Left lung (tissue), 10 donors: ENCODE data around the gene TRMT44. TPM values are rescaled to one million over a fixed set of nuclear protein-coding genes. Genes with fewer than 3 reads are reported as not detected.
A peak's percentile ranks its signal among the peaks of the same experiment; 100 is the strongest.
"Not testable (repeated sequence)": the region's sequence is repeated elsewhere in the genome, so short reads cannot be mapped to it uniquely, and the experiment has no call there.

ENCODE experiments used
- ATAC-seq: fragments of 200-7000 bp; cut with Tn5 transposase; one replicate; pipeline ENCODE4 v1.9.1; 2020; ENCODE audit warnings: moderate library complexity
- DNase-seq, 4 donors: peaks; one replicate each; pipeline ENCODE4 v3.0.0-alpha.2; 2013 to 2020
- H3K27ac ChIP-seq, 2 donors: fragments of 200-600 bp; sonication (generic) in 1 of 2; one replicate each; pipeline versions ENCODE4 v1.5.0 to v1.8.0; 2020 to 2021
- H3K27me3 ChIP-seq, 2 donors: fragments of 200-600 bp; sonication (generic) in 1 of 2; one replicate each; pipeline versions ENCODE4 v1.5.0 to v1.8.0; 2020 to 2021
- H3K36me3 ChIP-seq, 2 donors: fragments of 200-600 bp; sonication (generic) in 1 of 2; one replicate each; pipeline versions ENCODE4 v1.5.0 to v1.8.0; 2020 to 2021
- H3K4me1 ChIP-seq, 2 donors: fragments of 200-600 bp; one replicate each; pipeline ENCODE4 v1.8.0; 2021
- H3K4me3 ChIP-seq, 2 donors: fragments of 200-600 bp; sonication (generic) in 1 of 2; one replicate each; pipeline versions ENCODE4 v1.5.0 to v1.8.0; 2020 to 2021; ENCODE audit warnings: mild to moderate bottlenecking in 1 of 2
- H3K9me3 ChIP-seq, 2 donors: fragments of 200-600 bp; sonication (generic) in 1 of 2; one replicate each; pipeline versions ENCODE4 v1.5.0 to v1.8.0; 2020 to 2021
- CTCF ChIP-seq, 2 donors: fragments of 200-600 bp; sonication (generic) in 1 of 2; IDR thresholded peaks; one replicate each; pipeline versions ENCODE4 v1.5.0 to v1.8.0; 2021; ENCODE audit warnings: antibody characterized with exemption in 2 of 2
- intact Hi-C, 2 donors: fragments of 100-400 bp; cut with DNase I; formaldehyde crosslinking; loops; one replicate each; pipeline versions ENCODE4 v1.11.2 to v1.14.2; 2022
- polyA plus RNA-seq, 6 donors: library from polyadenylated mRNA; unstranded; fragments of 120-200 nt; gene quantifications; one replicate each; pipeline ENCODE4 v1.2.1, GENCODE V29; 2013; ENCODE audit not compliant: insufficient read length in 6 of 6
- total RNA-seq, 2 donors: library from RNA; stranded (reverse); fragmentation: NEBNext Ultra II Directional; extraction: Animal tissue kit (Norgen Biotek cat#: 25700); gene quantifications; one replicate each; pipeline ENCODE4 v1.2.1, GENCODE V29; 2021
- donor health status: DM: no; HTN: yes; CAD: no.
- donor health status: DM: no; HTN: no; CAD: no.

Gene TRMT44
- total and polyA plus RNA-seq, 8 donors: 15.0 to 20.6 (median 19.1) TPM

- intact Hi-C loops: no loop called here
- peak overlapping the region in 1 of 2 donors; percentile 54 for H3K27ac ChIP-seq
- ATAC-seq (peak; percentile 88), DNase-seq (no peak)
- H3K36me3 ChIP-seq: peaks cover 0 to 25% of the 10 kb centered on the region in 2 donors
- no peaks in the 10 kb centered on the region for H3K27me3 ChIP-seq
- peaks cover 0 to 17% of the 10 kb centered on the region in 2 donors for H3K4me1 ChIP-seq
- TF ChIP-seq CTCF (IDR thresholded peaks at IDR 0.05): no peak
- H3K4me3 ChIP-seq: no peak overlapping the region
- H3K9me3 ChIP-seq: no peaks in the 10 kb centered on the region
These were observed 21.1 kb upstream of the TRMT44 start for GRCh38 chr4:8419222-8420041.

GRCh38 chr4:8420151-8420550 is 20.4 kb upstream of the TRMT44 start:
- intact Hi-C loops: not testable (repeated sequence)

GRCh38 chr4:8422327-8422726 is 18.2 kb upstream of the TRMT44 start:
- no peaks in the 10 kb centered on the region for H3K27me3 ChIP-seq
- no peaks in the 10 kb centered on the region for H3K9me3 ChIP-seq
- DNase-seq: peak in 1 of 4 donors; percentile 46
- intact Hi-C loops: no loop called here
- peaks cover 0 to 5% of the 10 kb centered on the region in 2 donors for H3K36me3 ChIP-seq
- no peak overlapping the region for H3K4me3 ChIP-seq
- ATAC-seq: no peak
- no peak for TF ChIP-seq CTCF (IDR thresholded peaks at IDR 0.05)
- no peak overlapping the region for H3K27ac ChIP-seq
- peaks cover 0 to 26% of the 10 kb centered on the region in 2 donors for H3K4me1 ChIP-seq

More at GRCh38 chr4:8420151-8420550, 20.4 kb upstream of the TRMT44 start:
- H3K4me3 ChIP-seq, H3K27me3 ChIP-seq, H3K9me3 ChIP-seq, DNase-seq, ATAC-seq: not testable (repeated sequence)
- Histone ChIP-seq H3K36me3 (peaks cover 0 to 20% of the 10 kb centered on the region in 2 donors), H3K27ac (peak overlapping the region in 1 of 2 donors; percentile 54), H3K4me1 (peaks cover 0 to 17% of the 10 kb centered on the region in 2 donors)

DNA sequence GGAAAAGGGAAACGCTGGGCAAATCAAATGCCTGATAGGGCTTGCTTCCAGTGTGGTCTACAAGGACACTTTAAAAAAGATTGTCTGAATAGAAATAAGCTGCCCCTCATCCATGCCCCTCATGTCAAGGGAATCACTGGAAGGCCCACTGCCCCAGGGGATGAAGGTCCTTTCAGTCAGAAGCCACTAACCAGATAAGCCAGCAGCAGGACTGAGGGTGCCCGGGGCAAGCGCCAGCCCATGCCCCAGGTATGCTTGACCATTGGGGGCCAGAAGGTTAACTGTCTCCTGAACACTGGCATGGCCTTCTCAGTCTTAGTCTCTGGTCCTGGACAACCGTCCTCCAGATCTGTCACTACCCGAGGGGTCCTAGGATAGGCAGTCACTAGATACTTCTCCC is 17.8 kb upstream of the TRMT44 start:
- intact Hi-C loops: no loop called here
- H3K27me3 ChIP-seq: no peaks in the 10 kb centered on the region

GRCh38 chr4:8427262-8427661 is 13.3 kb upstream of the TRMT44 start:
- peaks cover 0 to 5% of the 10 kb centered on the region in 2 donors for H3K36me3 ChIP-seq
- DNase-seq (no peak), ATAC-seq (no peak)
- H3K9me3 ChIP-seq: no peaks in the 10 kb centered on the region
- H3K4me1 ChIP-seq: peaks cover 4 to 25% of the 10 kb centered on the region in 2 donors
- H3K4me3 ChIP-seq: peak overlapping the region in 1 of 2 donors; percentile 77
- no peaks in the 10 kb centered on the region for H3K27me3 ChIP-seq
- no peak for TF ChIP-seq CTCF (IDR thresholded peaks at IDR 0.05)
- H3K27ac ChIP-seq: no peak overlapping the region
- intact Hi-C loops: no loop called here

More for the DNA sequence above, 17.8 kb upstream of the TRMT44 start:
- Histone ChIP-seq H3K27ac (no peak overlapping the region), H3K9me3 (no peaks in the 10 kb centered on the region), H3K36me3 (peaks cover 0 to 5% of the 10 kb centered on the region in 2 donors), H3K4me1 (peaks cover 3 to 31% of the 10 kb centered on the region in 2 donors), H3K4me3 (no peak overlapping the region)
- DNase-seq (no peak), ATAC-seq (no peak)
- TF ChIP-seq CTCF (IDR thresholded peaks at IDR 0.05): no peak
